ENCODE measurements around the gene ITPK1. TPM values are rescaled to one million over a fixed set of nuclear protein-coding genes. Genes with fewer than 3 reads are reported as not detected.

The ITPK1 gene
- total RNA-seq, 1 experiment from 2014 or later = 25.9 TPM

- H3K9me3 ChIP-seq (ENCODE audit: control insufficient read depth, insufficient read depth, low read depth, low read length) = no peaks in the 10 kb centered on the region
- no TSS peak for BruUV-seq (replicated peaks)
- H3K27ac ChIP-seq (ENCODE audit: low read length) = no peak overlapping the region
- TF ChIP-seq POLR2AphosphoS5 (IDR thresholded peaks at IDR 0.05; ENCODE audit: low read depth, low read length) (no peak), SIN3A (IDR thresholded peaks at IDR 0.05; ENCODE audit: borderline replicate concordance, insufficient read depth, low read depth, low read length) (no peak), TCF7L2 (IDR thresholded peaks at IDR 0.05; ENCODE audit: low read depth, low read length) (no peak)
- TF ChIP-seq, protein P1, sequence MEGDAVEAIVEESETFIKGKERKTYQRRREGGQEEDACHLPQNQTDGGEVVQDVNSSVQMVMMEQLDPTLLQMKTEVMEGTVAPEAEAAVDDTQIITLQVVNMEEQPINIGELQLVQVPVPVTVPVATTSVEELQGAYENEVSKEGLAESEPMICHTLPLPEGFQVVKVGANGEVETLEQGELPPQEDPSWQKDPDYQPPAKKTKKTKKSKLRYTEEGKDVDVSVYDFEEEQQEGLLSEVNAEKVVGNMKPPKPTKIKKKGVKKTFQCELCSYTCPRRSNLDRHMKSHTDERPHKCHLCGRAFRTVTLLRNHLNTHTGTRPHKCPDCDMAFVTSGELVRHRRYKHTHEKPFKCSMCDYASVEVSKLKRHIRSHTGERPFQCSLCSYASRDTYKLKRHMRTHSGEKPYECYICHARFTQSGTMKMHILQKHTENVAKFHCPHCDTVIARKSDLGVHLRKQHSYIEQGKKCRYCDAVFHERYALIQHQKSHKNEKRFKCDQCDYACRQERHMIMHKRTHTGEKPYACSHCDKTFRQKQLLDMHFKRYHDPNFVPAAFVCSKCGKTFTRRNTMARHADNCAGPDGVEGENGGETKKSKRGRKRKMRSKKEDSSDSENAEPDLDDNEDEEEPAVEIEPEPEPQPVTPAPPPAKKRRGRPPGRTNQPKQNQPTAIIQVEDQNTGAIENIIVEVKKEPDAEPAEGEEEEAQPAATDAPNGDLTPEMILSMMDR (IDR thresholded peaks at IDR 0.05) = no peak
- TF ChIP-seq, protein P2, sequence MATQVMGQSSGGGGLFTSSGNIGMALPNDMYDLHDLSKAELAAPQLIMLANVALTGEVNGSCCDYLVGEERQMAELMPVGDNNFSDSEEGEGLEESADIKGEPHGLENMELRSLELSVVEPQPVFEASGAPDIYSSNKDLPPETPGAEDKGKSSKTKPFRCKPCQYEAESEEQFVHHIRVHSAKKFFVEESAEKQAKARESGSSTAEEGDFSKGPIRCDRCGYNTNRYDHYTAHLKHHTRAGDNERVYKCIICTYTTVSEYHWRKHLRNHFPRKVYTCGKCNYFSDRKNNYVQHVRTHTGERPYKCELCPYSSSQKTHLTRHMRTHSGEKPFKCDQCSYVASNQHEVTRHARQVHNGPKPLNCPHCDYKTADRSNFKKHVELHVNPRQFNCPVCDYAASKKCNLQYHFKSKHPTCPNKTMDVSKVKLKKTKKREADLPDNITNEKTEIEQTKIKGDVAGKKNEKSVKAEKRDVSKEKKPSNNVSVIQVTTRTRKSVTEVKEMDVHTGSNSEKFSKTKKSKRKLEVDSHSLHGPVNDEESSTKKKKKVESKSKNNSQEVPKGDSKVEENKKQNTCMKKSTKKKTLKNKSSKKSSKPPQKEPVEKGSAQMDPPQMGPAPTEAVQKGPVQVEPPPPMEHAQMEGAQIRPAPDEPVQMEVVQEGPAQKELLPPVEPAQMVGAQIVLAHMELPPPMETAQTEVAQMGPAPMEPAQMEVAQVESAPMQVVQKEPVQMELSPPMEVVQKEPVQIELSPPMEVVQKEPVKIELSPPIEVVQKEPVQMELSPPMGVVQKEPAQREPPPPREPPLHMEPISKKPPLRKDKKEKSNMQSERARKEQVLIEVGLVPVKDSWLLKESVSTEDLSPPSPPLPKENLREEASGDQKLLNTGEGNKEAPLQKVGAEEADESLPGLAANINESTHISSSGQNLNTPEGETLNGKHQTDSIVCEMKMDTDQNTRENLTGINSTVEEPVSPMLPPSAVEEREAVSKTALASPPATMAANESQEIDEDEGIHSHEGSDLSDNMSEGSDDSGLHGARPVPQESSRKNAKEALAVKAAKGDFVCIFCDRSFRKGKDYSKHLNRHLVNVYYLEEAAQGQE (IDR thresholded peaks at IDR 0.05; ENCODE audit: insufficient read depth in 1 of 2, low read depth in 2 of 2, low read length in 1 of 2) = no peak
- H3K27me3 ChIP-seq (ENCODE audit: control insufficient read depth, insufficient read depth, low read length) = no peaks in the 10 kb centered on the region
- CTCF ChIA-PET = interaction anchor here (0.5 to 2.3 kb wide), 6 partner anchors 18 to 221 kb away, joined by 3 to 10 read pairs (median 7); no protein-coding TSS in a partner anchor
- in situ Hi-C loops (cut with HindIII; ENCODE audit: low pct_unique_long_range_greater_than_20kb, low sequenced_read_pairs) (no loop called here), intact Hi-C loops (cut with micrococcal nuclease; ENCODE audit: unreplicated experiment) (no loop called here)
- no peaks in the 10 kb centered on the region for H3K36me3 ChIP-seq (ENCODE audit: control insufficient read depth, insufficient read depth, low read length)
- no peak for DNase-seq (ENCODE audit: low read depth, low spot score)
- ATAC-seq = no peak
- peak overlapping the region; percentile 64 to 70 for H3K4me3 ChIP-seq (ENCODE audit: low read depth in 2 of 2, low read length in 2 of 2)
- peaks cover 9% of the 10 kb centered on the region for H3K4me1 ChIP-seq (ENCODE audit: control insufficient read depth, insufficient read depth, low read length)
- POLR2A ChIA-PET = no interaction called here
Observed at GRCh38 chr14:93114713-93115068, 1.0 kb downstream of the ITPK1 start.

- in situ Hi-C loops (cut with HindIII; ENCODE audit: low pct_unique_long_range_greater_than_20kb, low sequenced_read_pairs) (no loop called here), intact Hi-C loops (cut with micrococcal nuclease; ENCODE audit: unreplicated experiment) (no loop called here)
- DNase-seq (ENCODE audit: low read depth, low spot score) (no peak), ATAC-seq (no peak)
- Histone ChIP-seq H3K9me3 (ENCODE audit: control insufficient read depth, insufficient read depth, low read depth, low read length) (no peaks in the 10 kb centered on the region), H3K36me3 (ENCODE audit: control insufficient read depth, insufficient read depth, low read length) (no peaks in the 10 kb centered on the region), H3K4me3 (ENCODE audit: low read depth in 2 of 2, low read length in 2 of 2) (peak overlapping the region; percentile 64 to 70), H3K4me1 (ENCODE audit: control insufficient read depth, insufficient read depth, low read length) (peaks cover 9% of the 10 kb centered on the region), H3K27me3 (ENCODE audit: control insufficient read depth, insufficient read depth, low read length) (no peaks in the 10 kb centered on the region), H3K27ac (ENCODE audit: low read length) (no peak overlapping the region)
- CTCF ChIA-PET = interaction anchor here (0.5 to 2.3 kb wide), 6 partner anchors 18 to 220 kb away, joined by 3 to 22 read pairs (median 9); no protein-coding TSS in a partner anchor
- no TSS peak for BruUV-seq (replicated peaks)
- TF ChIP-seq POLR2AphosphoS5 (IDR thresholded peaks at IDR 0.05; ENCODE audit: low read depth, low read length) (no peak), SIN3A (IDR thresholded peaks at IDR 0.05; ENCODE audit: borderline replicate concordance, insufficient read depth, low read depth, low read length) (no peak), TCF7L2 (IDR thresholded peaks at IDR 0.05; ENCODE audit: low read depth, low read length) (no peak)
- TF ChIP-seq, protein P1 (IDR thresholded peaks at IDR 0.05) = no peak
- TF ChIP-seq, protein P2 (IDR thresholded peaks at IDR 0.05; ENCODE audit: insufficient read depth in 1 of 2, low read depth in 2 of 2, low read length in 1 of 2) = no peak
- POLR2A ChIA-PET = no interaction called here
Observed at GRCh38 chr14:93114068-93114710, 1.5 kb downstream of the ITPK1 start.

Measured in Panc1 (cell line).